Memory B cell (primary cell): Measurements from ENCODE around the gene SPTY2D1.
"Not testable (repeated sequence)": the region's sequence is repeated elsewhere in the genome, so short reads cannot be mapped to it uniquely, and the experiment has no call there.

Experiments
- ATAC-seq: fragments of 150-1000 bp; cut with Tn5 transposase; 2 replicates; pipeline ENCODE4 v1.10.0; 2021; ENCODE audit warnings: low read depth, mild to moderate bottlenecking, moderate library complexity
- DNase-seq, 2 donors: peaks; one replicate each; pipeline ENCODE4 v3.0.0; 2022; ENCODE audit warnings: low spot score in 2 of 2
- H3K27ac Mint-ChIP-seq: one replicate; pipeline ENCODE4 v1.8.0; 2022; ENCODE audit warnings: mild to moderate bottlenecking, moderate library complexity, mixed read lengths
- H3K27me3 Mint-ChIP-seq: one replicate; pipeline ENCODE4 v1.8.0; 2022; ENCODE audit warnings: mixed read lengths
- H3K36me3 Mint-ChIP-seq: one replicate; pipeline ENCODE4 v1.8.0; 2022; ENCODE audit warnings: mild to moderate bottlenecking, mixed read lengths
- H3K4me1 Mint-ChIP-seq: one replicate; pipeline ENCODE4 v1.8.0; 2022; ENCODE audit warnings: mixed read lengths
- H3K4me3 Mint-ChIP-seq: one replicate; pipeline ENCODE4 v1.8.0; 2022; ENCODE audit warnings: mild to moderate bottlenecking, moderate library complexity, mixed read lengths
- H3K9me3 Mint-ChIP-seq: one replicate; pipeline ENCODE4 v1.8.0; 2022; ENCODE audit warnings: mixed read lengths

Gene SPTY2D1

DNA sequence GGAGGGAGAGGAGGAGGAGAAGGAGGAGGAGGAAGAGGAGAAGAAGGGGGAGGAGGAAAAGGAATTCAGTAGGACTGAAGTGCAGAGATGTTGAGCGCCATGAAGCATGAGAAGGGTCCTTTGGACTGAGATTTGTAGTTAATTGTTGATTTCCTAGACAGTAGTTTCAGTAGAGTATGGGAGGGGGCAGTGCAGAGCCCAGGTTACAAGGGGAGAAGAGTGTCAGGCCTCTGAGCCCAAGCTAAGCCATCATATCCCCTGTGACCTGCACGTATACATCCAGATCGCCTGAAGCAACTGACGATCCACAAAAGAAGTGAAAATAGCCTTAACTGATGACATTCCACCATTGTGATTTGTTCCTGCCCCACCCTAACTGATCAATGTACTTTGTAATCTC is 8.9 kb upstream of the SPTY2D1 start:
- H3K9me3 Mint-ChIP-seq, DNase-seq, H3K27me3 Mint-ChIP-seq, H3K4me3 Mint-ChIP-seq, ATAC-seq, H3K4me1 Mint-ChIP-seq, H3K27ac Mint-ChIP-seq, H3K36me3 Mint-ChIP-seq: not testable (repeated sequence)

DNA sequence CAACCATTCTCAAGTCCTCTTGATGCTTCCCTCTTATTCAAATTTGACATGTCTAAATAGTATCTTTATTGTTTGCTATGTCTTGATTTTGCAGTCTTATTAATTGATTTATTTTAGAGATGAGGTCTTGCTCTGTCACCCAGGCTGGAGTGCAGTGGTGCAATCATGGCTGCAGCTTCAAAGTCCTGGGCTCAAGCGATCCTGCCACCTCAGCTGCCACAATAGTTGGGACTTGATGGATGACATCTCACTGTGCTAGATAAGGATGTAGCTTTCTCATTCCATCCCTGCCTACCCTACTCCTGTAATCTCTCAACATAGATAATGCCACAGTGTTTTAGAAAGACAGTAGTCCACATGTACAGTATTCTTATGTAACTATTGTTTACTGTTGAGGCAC is 7.5 kb upstream of the SPTY2D1 start:
- DNase-seq = no peak
- H3K4me3 Mint-ChIP-seq = no peak overlapping the region
- no peaks in the 10 kb centered on the region for H3K36me3 Mint-ChIP-seq
- H3K4me1 Mint-ChIP-seq = no peaks in the 10 kb centered on the region
- peaks cover 8% of the 10 kb centered on the region for H3K27me3 Mint-ChIP-seq
- no peak overlapping the region for H3K27ac Mint-ChIP-seq
- H3K9me3 Mint-ChIP-seq = no peaks in the 10 kb centered on the region
- ATAC-seq = no peak

DNA sequence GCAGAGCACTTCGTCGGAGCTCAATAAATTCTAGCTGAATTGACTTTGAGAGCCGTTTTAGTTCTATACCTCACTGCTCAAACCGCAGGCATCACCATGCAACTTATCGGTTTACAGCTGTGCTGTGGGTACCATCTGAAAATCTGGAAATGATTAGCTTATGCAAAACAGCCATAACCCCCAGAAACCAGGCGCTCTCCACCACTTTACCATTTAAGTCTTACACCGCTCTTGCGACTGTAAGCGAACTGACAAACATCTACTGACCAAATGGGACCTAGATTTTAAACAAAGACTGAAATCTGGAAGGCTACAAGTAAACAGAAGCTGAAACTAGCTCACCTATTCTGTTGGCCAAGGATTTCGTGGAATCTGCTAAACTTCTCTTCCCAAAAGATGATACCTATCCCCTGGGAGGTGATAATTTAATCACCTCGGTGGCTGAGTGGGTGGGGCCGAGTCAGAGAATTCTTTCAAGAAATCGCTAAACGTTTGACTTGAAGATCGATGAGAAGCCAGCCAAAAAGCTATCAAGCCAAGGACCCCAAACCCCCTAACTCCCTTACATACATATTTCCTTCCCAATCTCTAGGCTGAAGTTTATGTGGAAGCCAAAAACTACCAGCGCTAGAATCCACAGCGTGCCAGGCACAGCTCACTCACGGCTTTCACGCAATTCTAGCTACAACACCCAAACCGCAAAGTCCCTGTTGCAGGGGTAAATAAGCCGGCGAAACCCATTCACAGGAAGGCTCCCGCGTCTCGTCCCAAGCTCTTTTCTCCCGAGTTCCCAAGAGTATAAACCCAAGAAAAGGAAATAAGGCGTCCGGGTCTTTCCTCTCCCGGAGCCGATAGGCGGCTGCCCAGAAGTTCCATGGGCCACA is 644 bp downstream of the SPTY2D1 start:
- Mint-ChIP-seq H3K4me1 (peaks cover 19% of the 10 kb centered on the region), H3K27ac (peak overlapping the region; percentile 92), H3K27me3 (peaks cover 2% of the 10 kb centered on the region), H3K4me3 (peak overlapping the region; percentile 86), H3K9me3 (no peaks in the 10 kb centered on the region), H3K36me3 (peaks cover 3% of the 10 kb centered on the region)
- ATAC-seq = no peak
- peak; percentile 6 to 11 for DNase-seq

DNA sequence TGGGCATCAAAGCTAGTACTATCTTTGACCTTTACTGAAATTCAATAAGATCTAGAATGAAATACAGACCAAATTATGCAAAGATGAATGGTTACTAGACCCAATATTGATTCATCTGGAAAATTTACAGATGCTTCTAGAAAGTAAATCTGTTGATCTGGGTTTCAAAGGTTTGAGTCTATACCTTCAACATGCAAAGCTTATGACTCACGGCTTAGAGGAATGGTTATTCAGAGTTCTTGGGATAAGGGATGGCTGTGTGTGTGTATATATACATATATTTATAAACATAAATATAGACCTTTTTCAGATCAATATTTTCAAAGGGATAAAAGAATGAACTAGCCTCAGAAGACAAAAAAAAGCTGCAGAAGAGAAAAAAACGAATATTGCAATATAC is 1.3 kb downstream of the SPTY2D1 start:
- Mint-ChIP-seq H3K4me1 (peaks cover 23% of the 10 kb centered on the region), H3K9me3 (no peaks in the 10 kb centered on the region), H3K4me3 (peak overlapping the region; percentile 86), H3K36me3 (peaks cover 5% of the 10 kb centered on the region), H3K27ac (no peak overlapping the region), H3K27me3 (peaks cover 2% of the 10 kb centered on the region)
- DNase-seq (no peak), ATAC-seq (no peak)

DNA sequence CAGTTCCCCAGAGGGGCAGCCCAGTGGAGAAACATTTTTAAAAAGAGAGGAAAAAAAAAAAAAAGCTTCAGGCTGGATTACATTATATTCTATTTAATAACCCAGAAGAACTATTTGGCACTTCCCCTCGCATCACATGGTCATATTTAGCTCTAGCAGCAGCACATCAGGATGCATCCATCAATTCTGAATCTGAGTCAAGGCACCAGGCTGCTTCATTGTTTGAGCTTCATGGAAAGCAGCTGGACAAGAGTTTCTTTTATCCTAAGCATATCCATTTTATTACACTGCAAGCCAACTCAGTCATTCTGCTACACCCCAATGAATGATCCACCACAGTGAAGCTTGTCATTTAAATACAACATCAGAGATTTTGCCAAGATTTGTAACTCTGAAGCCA is 10.0 kb downstream of the SPTY2D1 start:
- H3K27me3 Mint-ChIP-seq = no peaks in the 10 kb centered on the region
- peaks cover 9% of the 10 kb centered on the region for H3K36me3 Mint-ChIP-seq
- ATAC-seq (no peak), DNase-seq (no peak)
- H3K4me3 Mint-ChIP-seq = no peak overlapping the region
- H3K4me1 Mint-ChIP-seq = peaks cover 8% of the 10 kb centered on the region
- no peak overlapping the region for H3K27ac Mint-ChIP-seq
- no peaks in the 10 kb centered on the region for H3K9me3 Mint-ChIP-seq

DNA sequence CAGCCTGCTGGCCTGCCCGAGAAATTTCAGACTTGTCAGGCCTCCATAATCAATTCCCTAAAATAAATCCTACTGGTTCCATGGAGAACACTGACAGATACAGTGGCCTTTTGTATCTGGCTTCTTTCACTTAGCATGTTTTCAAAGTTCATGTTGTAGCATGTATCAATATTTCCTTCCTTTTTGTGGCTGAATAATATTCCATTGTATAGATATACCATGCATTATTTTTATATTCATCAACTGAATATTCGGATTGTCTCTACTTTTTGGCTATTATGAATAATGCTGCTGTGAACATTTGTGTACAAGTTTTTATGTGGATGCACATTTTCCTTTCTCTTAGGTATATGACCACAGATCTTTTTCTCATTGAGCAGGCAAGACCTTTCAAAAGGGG is 10.4 kb downstream of the SPTY2D1 start:
- Mint-ChIP-seq H3K27ac (no peak overlapping the region), H3K4me3 (no peak overlapping the region), H3K36me3 (peaks cover 9% of the 10 kb centered on the region), H3K27me3 (no peaks in the 10 kb centered on the region), H3K4me1 (peaks cover 13% of the 10 kb centered on the region), H3K9me3 (no peaks in the 10 kb centered on the region)
- ATAC-seq (no peak), DNase-seq (no peak)

DNA sequence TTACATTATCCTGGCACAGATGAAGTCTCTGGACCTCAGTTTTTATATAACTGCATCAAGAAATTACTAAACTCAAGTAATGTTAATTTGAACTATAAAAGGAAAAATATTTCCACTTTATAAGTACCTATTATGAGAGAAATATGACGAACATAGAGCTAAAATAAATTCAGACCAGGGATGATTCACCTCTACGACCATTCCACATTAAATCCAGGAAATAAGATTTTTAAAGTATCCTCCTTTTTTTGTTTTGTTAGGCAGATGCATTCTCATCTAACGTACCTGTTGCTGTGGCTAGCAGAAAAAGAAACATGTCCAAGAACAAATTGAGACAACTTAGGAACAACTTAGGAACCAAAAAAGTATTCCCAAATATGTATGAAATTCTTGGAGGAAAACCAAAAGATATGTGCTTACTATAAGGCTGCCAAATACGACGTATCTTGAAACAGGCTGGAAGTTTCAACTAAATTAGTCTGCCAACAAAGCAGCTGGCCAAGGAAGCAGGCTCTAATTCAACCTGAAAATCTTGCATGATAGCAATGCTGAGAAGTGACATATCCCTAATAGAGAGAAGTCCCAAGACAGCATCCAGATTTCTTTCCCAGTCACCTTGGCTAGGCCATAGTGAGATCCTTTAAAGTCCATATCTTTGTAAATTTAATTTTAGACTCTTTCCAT is 15.7 kb downstream of the SPTY2D1 start:
- H3K4me1 Mint-ChIP-seq = peaks cover 11% of the 10 kb centered on the region
- DNase-seq (no peak), ATAC-seq (no peak)
- H3K9me3 Mint-ChIP-seq = no peaks in the 10 kb centered on the region
- no peaks in the 10 kb centered on the region for H3K27me3 Mint-ChIP-seq
- H3K4me3 Mint-ChIP-seq = no peak overlapping the region
- peaks cover 13% of the 10 kb centered on the region for H3K36me3 Mint-ChIP-seq
- H3K27ac Mint-ChIP-seq = no peak overlapping the region

DNA sequence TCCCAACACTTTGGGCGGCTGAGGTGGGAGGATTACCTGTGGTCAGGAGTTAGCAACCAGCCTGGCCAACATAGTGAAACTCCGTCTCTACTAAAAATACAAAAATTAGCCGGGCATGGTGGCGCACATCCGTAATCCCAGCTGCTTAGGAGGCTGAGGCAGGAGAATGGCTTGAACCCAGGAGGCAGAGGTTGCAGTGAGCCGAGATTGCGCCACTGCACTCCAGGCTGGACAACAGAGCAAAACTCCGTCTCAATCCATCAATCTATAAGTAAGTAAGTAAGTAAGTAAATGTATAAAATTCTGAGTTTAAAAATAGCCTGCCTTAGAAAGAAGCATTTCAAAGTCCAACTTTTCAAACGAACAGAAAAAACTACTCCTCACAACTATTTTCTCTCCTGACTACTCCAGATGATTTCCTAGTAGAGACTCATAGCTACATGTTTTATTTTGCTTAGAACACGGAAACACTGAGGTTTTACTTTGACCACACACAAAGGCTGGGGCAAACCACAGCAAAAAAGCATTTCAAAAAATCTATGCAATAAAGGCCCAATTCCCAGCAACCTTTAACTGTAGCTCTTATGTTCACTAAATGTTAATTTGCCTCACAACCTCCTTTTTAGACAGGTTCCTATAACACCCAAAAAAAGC is 16.3 kb downstream of the SPTY2D1 start:
- Mint-ChIP-seq H3K4me1 (peaks cover 11% of the 10 kb centered on the region), H3K27ac (no peak overlapping the region), H3K4me3 (no peak overlapping the region), H3K36me3 (peaks cover 15% of the 10 kb centered on the region), H3K27me3 (no peaks in the 10 kb centered on the region), H3K9me3 (no peaks in the 10 kb centered on the region)
- DNase-seq = no peak
- no peak for ATAC-seq

DNA sequence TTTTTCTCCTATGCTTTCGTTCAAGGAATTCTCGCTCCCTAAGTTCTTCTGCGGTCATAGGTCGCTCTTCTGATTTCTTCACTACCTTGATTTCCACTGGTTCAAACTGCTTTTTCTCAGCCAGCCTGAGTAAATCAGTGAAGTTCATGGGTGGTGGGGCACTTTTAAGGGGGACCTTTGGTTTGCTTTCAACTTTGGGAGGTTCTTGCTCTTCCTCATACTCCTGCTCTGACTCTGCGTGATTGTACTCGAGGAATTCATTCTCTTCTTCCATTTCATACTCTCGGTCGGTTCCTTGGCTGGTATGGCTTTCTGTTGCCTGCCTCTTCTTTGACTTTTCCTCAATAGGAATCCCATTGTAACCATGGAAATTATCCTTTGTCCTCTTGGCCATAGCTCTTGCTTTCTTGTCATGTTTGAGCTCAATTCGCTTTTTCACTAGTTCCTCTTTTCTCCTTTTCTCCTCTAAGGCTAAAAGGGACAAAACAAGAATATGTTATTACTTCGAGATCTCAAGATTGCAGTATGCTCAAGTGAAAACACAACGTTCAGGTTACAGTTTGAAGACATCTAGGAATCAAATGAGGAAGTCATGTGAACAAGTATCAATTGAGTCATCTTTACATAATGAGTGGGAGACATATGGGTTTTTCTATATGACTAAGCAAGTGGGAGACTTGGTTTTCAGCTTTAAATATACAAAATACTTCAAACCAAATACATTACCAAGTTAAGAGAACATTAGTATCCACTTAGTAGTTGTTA is 18.3 kb downstream of the SPTY2D1 start:
- ATAC-seq (no peak), DNase-seq (no peak)
- Mint-ChIP-seq H3K4me3 (no peak overlapping the region), H3K27ac (no peak overlapping the region), H3K27me3 (no peaks in the 10 kb centered on the region), H3K4me1 (peaks cover 11% of the 10 kb centered on the region), H3K36me3 (peaks cover 18% of the 10 kb centered on the region), H3K9me3 (no peaks in the 10 kb centered on the region)

DNA sequence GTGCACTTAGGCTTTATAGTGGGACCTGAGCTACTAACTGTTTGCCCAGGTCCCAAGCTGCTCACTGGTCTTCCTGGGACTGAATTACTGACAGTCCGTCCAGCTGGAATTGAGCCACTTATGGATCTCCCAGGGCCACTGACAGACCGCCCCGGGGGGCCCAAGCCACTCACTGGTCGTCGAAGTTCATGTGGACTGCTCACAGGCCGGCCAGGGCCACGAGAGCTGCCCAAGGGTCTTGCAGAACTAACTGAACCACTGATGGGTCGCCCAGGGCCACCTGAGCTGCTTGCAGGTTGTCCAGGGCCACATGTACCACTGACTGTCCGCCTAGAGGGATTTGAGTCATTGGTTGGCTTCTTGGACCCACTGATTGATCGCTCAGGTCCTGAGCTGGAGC is 19.5 kb downstream of the SPTY2D1 start:
- no peak for DNase-seq
- Mint-ChIP-seq H3K9me3 (no peaks in the 10 kb centered on the region), H3K27ac (no peak overlapping the region), H3K36me3 (peaks cover 22% of the 10 kb centered on the region), H3K27me3 (no peaks in the 10 kb centered on the region), H3K4me1 (peaks cover 11% of the 10 kb centered on the region), H3K4me3 (no peak overlapping the region)
- ATAC-seq = no peak

DNA sequence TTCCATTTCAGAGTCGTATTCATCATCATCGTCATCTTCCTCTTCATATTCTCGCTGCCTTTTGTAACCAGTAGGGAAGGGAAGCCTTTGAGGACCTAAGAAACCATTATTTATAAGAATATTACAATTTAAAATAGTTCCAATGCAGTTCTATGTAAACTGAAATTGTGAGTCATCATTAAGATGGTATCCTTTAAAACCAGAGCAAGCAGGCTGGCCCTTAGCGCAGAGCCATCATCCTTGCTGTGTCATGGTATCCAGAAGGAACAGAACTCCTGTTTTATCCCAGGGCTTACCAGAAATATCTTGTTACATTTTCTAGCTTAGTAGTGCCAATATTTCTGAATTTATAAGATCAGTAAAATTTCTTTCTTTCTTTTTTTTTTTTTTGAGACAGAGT is 21.7 kb downstream of the SPTY2D1 start:
- H3K27ac Mint-ChIP-seq = no peak overlapping the region
- peaks cover 27% of the 10 kb centered on the region for H3K36me3 Mint-ChIP-seq
- H3K4me3 Mint-ChIP-seq = no peak overlapping the region
- no peak for ATAC-seq
- DNase-seq = no peak
- H3K4me1 Mint-ChIP-seq = peaks cover 5% of the 10 kb centered on the region
- H3K9me3 Mint-ChIP-seq = no peaks in the 10 kb centered on the region
- H3K27me3 Mint-ChIP-seq = no peaks in the 10 kb centered on the region

DNA sequence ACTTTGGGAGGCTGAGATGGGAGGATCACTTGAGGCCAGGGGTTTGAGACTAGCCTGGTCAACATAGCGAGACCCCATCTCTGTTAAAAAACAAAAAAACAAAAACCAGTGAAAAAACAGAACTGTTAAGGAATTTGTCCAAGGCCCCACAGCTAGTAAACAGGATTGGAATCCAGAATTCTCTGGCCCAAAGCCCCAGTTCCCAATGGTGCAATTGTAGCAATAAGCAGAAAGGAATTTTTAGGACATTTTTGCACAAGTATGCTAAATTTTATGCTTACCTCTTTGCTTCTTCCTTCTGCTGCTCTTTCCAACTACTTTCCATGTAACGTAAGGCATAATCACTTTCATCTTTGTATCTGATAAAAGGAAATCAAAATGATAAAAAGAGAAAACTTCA is 22.9 kb downstream of the SPTY2D1 start:
- Mint-ChIP-seq H3K27me3 (no peaks in the 10 kb centered on the region), H3K9me3 (no peaks in the 10 kb centered on the region), H3K36me3 (peaks cover 29% of the 10 kb centered on the region), H3K4me3 (no peak overlapping the region), H3K27ac (no peak overlapping the region), H3K4me1 (peaks cover 5% of the 10 kb centered on the region)
- no peak for ATAC-seq
- DNase-seq = no peak

DNA sequence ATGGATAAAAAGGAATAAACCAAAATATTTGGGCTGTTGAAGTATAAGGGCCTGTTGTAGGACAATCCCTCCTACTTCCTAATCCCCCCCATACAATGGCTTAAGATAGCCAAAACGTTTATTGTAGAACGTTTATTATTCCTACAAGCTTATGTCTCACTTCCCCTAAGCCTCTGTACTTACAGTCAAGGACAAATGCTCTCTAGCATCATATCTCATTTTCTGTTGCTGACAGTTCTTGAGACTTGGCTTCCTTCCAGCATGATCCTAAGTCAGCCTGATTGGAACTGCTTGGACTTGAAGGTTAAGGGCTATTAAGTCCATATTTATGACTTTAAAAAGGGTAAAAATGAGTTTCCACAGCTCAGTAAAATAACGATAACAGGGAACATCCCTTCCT is 25.8 kb downstream of the SPTY2D1 start:
- no peaks in the 10 kb centered on the region for H3K4me1 Mint-ChIP-seq
- H3K36me3 Mint-ChIP-seq = peaks cover 19% of the 10 kb centered on the region

More for the DNA sequence above, 25.8 kb downstream of the SPTY2D1 start:
- DNase-seq (no peak), ATAC-seq (no peak)
- no peak overlapping the region for H3K27ac Mint-ChIP-seq
- H3K27me3 Mint-ChIP-seq = no peaks in the 10 kb centered on the region
- H3K4me3 Mint-ChIP-seq = no peak overlapping the region
- no peaks in the 10 kb centered on the region for H3K9me3 Mint-ChIP-seq
